ENCODE measurements around the gene SLC2A4RG.
"Not testable (repeated sequence)": the region's sequence is repeated elsewhere in the genome, so short reads cannot be mapped to it uniquely, and the experiment has no call there.

Gene SLC2A4RG

DNA sequence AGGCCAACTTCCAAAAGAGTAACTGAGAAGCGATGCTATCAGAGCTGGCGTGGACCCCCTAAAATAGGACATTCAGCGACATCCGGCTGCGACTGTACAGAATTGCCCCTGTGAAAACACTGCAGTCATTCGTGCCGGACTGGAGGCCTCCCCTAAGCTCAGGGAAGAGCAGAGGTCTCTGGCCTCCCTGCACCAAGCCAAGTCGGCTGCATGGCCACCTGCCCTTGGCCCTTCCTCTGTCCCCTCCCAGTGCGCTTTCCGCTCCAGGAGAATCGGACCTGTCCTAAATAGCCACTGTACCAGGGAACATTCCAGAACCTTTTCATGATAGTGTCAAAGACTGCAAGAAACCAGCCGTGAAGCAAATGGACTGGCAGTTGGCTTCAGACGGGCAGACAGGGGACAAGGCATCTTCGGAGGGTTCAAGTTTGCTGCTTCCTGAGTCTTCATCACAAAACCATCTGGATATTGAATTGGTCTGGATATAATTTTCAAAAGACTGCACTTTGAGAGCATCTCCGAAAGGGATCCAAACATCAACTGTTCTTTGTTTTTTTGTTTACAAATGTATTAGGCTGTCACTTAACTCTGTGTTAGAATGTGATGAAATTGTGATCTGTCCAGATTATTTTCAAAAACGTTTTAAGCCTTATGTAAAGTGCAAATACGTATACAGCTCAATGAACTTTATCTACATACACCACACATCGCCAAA lies 16.5 kb downstream of the SLC2A4RG start:
- DNase-seq: no peak

- DNase-seq: no peak
Observed at GRCh38 chr20:63756648-63756991, 17.0 kb downstream of the SLC2A4RG start.

DNA sequence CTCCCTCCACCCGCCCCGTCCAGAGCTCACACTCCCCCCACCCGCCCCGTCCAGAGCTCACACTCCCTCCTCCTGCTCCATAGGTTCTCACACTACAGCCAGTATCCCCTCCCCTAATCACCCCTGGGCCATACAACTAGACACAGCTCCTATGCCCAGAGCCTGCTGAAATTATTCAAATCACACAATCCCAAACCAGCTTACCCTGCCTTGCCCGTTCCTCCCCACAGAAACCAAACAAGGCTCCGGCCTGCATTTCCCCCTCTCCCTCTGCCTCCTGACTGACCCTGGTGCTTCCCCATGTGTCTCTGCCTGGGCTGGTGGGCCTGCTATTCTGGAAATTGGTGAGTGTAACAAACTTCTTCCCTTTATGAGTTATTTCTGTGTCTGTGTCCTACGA lies 18.6 kb downstream of the SLC2A4RG start:
- no peak for DNase-seq

GRCh38 chr20:63759377-63759901 lies 19.9 kb downstream of the SLC2A4RG start:
- no peak for DNase-seq

GRCh38 chr20:63765082-63765873 lies 25.7 kb downstream of the SLC2A4RG start:
- DNase-seq: no peak

DNA sequence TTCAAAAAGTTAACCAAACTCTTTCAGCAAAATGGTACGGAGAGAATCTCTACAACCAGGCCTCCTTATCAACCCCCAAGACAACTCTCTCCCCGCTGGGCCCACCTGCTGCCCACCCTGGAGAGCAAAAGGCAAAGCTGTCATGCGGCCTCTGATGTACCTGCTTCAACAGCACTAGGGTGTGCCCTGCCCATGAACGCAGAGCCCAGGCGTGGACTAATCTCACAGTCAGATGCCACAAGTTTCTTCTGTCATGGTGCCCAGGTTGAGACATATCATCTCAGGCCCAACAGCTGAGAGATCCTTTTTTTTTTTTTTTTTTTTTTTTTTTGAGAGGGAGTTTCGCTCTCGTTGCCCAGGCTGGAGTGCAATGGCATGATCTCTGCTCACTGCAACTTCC lies 26.3 kb downstream of the SLC2A4RG start:
- DNase-seq: no peak

DNA sequence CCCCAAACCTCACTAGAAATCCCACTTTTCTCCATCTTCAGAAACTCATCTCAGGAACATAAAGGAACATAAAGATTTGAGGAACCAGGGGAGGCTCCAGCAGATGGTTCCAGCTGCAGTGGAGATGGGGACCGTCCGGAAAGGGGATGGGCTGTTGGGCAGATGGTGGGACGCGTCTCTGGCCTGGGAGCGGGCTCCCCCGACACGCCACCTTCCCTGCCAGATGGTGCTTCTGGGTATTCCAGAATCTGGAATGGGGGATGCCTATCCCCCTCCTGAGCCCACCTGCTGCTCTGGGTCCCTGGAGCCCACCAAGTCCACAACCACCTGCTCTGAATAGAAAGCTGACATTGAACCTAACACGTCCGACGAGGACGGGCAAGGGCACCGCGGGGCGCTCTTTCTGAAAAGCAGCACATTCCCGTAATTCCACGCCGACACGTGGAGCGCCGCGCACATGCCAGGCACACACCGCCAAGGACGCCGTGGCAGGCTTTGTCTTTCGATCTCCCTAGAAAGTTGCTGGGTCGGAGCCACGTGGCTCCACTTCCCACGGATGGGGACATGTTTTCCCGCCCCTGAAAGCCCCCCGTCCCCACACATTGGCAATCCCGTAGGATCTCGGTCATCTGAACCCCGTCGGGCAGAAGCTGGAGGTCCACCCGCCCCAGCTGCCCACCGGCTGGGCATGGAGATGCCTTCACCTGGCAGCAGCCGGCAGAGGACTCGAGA lies 27.3 kb downstream of the SLC2A4RG start:
- no peak for DNase-seq

DNA sequence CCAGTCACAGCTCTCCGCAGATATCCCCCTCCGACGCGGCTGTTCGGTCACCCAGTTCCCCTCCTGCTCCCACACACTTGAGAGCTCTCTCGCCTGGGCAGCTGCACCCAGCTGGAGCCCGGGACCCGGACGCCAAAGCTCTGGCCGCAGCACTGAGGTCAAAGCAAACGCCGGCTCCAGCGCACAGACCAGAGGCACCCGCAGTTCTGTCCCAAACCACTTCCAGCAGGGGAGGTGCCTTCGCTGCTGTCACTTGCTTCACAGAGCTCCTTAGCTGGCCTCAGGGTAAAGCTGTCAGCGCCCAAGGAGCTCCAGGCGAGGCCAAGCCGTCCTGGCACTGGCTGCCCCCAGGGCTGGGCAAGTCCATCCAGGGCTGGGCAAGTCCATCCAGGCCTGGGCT lies 27.9 kb downstream of the SLC2A4RG start:
- no peak for DNase-seq

- DNase-seq: no peak
Observed at GRCh38 chr20:63767886-63768285, 28.3 kb downstream of the SLC2A4RG start.

- DNase-seq: no peak
Observed at GRCh38 chr20:63768591-63769515, 29.3 kb downstream of the SLC2A4RG start.

DNA sequence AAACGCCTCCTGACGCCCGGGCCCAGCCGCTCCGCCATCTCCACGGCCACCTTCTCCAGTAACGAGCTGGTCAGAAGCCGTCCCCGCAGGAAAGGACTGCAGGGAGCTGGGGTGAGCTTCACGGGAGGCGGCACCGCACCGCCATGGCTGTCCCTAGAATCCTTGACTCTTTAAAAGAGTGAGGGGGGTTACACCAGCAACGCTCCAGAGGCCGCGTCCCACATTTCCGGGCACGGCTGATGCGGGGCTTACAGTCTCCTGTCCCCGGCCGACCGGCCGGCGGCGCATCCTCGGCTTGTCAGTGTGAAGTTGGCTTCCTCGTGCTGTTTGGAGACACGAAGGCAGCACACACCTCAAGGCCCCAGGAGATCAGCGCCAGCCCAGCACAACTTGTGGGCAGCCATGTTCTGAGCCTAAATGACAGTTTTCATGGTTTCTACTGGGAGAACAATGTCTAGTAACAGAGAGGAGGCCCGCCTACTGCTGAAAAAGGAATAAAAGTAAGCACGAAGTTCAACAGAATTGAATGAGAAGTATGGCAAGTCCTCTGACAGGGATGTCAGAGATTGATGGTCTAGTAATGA lies 30.4 kb downstream of the SLC2A4RG start:
- no peak for DNase-seq

DNA sequence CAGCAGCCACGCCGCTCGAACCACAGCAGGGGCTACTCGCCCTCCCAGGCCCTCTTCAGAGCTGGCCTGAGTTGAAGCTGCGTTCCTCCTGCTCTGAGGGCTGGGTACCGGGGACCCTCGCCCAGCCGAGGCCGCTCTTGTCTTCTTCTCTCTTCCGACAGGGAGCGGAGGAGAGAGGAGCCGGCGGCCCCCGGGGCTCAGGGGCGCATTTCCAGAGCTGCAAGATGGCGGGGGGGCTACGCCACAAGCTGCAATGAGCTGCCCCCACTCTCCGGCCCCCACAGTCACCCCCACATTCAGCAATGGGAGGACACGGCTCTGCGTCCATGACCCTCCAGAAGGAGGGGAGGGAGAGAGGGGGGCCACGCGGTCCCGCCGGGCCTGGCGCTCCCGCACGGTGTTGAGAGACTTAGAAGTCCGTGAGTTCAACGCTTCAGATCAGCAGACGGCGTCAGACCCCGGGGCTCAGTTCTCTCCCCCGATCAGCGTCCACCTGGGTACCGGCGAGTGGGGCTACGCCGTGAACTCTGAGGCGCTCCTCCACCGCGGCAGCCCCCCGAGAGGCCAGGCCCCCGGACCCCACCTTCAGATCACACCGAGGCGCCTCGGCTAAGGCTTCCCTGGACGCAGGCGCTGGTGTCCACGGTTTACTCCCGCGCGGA lies 31.6 kb downstream of the SLC2A4RG start:
- no peak for DNase-seq

DNA sequence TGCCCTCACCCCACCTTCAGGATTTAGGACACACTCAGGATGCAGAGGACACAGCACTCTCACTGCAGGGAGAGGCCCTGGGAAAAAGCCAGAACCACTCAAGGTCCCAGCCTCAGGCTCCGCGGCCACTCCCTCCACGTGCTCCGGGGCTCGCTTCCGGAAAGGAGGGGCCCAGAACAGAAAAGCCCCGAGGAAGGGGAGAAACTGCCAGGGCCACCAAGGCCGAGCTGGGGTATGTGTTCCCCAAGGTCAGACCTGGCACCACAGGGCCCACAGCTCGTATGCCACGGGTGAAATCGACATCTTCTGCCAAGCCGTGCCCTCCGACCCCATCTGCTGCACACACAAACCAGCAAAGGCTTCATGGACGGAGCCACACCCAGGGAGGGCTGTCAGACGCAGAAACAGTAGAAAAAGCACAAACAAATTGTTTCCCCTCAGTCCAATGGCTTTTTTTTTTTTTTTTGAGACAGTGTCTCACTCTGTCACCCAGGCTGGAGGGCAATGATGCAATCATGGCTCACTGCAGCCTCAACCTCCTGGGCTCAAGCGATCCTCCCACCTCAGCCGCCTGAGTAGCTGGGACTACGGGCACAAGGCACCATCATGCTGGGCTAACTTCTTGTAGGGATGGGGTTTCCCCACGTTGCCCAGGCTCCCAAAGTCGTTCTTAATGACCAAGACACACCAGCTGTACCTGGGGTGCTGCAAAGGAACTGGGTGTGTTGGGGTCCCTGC lies 33.4 kb downstream of the SLC2A4RG start:
- DNase-seq: no peak

DNA sequence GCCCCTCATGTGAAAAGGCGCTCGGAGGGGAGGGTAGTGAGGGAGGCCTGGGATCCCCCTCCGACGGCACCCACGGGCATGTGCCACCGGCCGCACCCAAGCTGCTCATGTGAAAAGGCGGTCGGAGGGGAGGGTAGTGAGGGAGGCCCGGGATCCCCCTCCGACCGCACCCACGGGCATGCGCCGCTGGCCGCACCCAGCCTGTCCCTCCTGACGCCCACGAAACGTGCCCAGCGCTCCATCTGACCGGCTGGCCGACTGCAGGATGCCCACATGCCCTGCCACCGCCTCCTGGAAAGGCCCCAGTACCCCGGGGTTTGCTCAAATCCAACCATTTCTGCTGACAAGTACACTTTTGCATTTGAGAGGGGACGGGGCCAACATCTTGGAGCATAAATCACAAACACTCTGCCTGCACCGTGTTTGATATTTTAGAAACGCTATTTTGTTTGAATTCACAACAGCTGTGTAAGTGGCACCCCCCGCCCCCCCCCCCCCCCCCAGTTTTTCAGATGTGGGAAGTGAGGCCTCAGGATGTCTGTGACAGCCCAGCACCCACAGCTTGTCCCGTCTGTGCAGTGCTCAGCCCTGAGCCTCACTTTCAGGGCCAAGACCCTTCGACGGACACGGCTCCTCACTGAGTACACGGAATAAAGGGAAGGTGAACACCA lies 34.1 kb downstream of the SLC2A4RG start:
- DNase-seq: no peak

- DNase-seq: no peak
Observed at GRCh38 chr20:63774306-63774705, 34.7 kb downstream of the SLC2A4RG start.

GRCh38 chr20:63775096-63775978 lies 35.8 kb downstream of the SLC2A4RG start:
- peak; percentile 74 for DNase-seq

DNA sequence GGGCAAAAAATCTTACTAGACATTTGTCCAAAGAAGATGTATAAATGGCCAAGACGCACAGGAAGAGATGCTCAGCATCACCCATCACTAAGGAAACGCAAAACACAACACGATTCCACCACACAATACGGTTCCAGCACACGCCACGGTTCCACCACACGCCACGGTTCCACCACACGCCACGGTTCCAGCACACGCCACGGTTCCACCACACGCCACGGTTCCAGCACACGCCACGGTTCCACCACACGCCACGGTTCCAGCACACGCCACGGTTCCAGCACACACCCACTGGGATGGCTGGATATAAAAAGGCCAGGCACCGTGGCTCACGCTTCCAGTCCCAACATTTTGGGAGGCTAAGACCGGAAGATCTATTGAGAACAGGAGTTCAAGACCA lies 37.3 kb downstream of the SLC2A4RG start:
- DNase-seq: not testable (repeated sequence)

- DNase-seq: no peak
Observed at GRCh38 chr20:63777614-63778013, 38.0 kb downstream of the SLC2A4RG start.

All from activated effector memory CD4-positive, alpha-beta T cell treated with anti-CD3 and anti-CD28 coated beads, Interleukin-2, amount 50 U/mL, for 16 hours (primary cell).